Coronary artery (tissue), 2 donors: Measurements from ENCODE around the gene PACSIN2.

ENCODE experiments used
- DNase-seq: peaks from one replicate; pipeline ENCODE4 v3.0.0-alpha.2; 2017; ENCODE audit warnings: low spot score
- H3K27ac ChIP-seq, 2 donors: fragments of 200-600 bp; sonication (generic); one replicate each; pipeline ENCODE4 v1.5.1; 2016 to 2019
- H3K4me3 ChIP-seq: fragments of 200-600 bp; sonication (generic); 2 replicates; pipeline ENCODE4 v1.5.1; 2016; ENCODE audit warnings: mild to moderate bottlenecking, moderate library complexity
- CTCF ChIP-seq: fragments of 200-600 bp; sonication (generic); IDR thresholded peaks from one replicate; pipeline ENCODE4 v1.5.1; 2019; ENCODE audit warnings: antibody characterized with exemption

Gene PACSIN2

GRCh38 chr22:42970029-42970428, 44.9 kb downstream of the PACSIN2 start:
- DNase-seq = no peak
- no peak for TF ChIP-seq CTCF
- no peak overlapping the region for H3K4me3 ChIP-seq
- peak overlapping the region in 1 of 2 donors; percentile 7 for H3K27ac ChIP-seq

DNA sequence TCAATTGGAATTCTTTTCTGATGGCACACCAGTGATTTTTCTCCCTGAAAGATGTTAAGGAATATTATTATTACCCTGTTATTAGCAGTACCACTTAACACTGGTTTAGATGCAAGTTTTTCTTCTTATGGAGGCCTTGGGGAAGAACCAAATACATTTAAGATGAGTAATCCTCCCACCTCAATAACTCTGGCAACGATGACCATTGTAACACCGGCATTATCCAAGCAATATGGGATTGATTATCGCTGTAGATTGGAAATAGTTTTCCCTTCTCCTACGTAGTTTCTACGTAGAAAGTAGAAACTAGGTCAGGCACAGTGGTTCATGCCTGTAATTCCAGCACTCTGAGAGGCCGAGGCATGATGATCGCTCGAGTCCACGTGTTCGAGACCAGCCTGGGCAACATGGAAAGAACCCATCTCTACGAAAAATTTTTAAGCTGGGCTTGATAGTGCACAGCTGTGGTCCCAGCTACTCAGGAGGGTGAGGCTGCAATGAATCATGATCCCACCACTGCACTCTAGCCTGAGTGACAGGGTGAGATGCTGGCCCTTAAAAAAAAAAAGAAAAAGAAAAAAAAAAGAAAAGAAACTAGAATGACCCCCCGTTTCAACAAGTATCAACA, 45.5 kb downstream of the PACSIN2 start:
- no peak for TF ChIP-seq CTCF
- Histone ChIP-seq H3K4me3 (no peak overlapping the region), H3K27ac (no peak overlapping the region)
- DNase-seq = no peak

DNA sequence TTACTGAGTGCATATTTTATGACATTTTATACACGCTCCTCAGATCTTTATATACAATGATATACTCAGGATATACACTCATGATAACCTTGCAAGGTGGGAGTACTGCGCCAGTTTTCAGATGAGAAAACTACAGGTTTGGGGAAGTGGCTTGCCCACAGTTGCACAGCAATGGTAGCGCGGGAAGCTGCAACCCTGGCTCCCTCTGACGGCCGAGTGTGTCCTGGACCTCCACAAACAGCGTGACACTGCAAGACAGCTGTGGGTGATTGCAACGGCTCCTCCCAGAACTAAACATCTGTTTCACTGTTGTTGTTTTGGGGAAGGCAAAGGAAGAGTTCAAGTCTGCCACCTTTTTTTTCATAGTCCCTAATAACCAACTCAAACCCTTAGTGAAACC, 47.0 kb downstream of the PACSIN2 start:
- TF ChIP-seq CTCF = no peak
- no peak for DNase-seq
- no peak overlapping the region for H3K27ac ChIP-seq
- H3K4me3 ChIP-seq = no peak overlapping the region

DNA sequence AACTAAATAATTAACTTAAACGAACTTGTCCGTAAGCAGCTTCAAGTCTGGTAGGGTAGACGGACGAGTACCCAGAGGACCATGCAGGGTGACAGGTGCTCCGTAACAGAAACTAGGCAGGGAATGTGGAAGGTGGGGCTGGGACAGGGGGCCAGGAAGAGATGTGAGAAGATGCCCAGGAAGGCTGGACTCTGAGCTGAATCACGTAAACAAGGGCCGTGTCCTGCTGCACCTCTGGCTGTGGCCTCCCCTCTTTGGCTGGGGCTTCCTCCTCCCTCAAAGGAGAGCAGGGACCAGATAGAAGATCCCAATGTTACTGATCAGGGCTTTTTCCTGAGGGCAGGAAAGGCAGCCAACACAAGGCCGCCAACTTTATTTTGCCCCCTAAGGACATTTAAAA, 47.9 kb downstream of the PACSIN2 start:
- H3K27ac ChIP-seq = no peak overlapping the region
- DNase-seq = no peak
- TF ChIP-seq CTCF = no peak
- no peak overlapping the region for H3K4me3 ChIP-seq

GRCh38 chr22:42966497-42966896, 48.5 kb downstream of the PACSIN2 start:
- Histone ChIP-seq H3K27ac (no peak overlapping the region), H3K4me3 (no peak overlapping the region)
- no peak for TF ChIP-seq CTCF
- DNase-seq = no peak

DNA sequence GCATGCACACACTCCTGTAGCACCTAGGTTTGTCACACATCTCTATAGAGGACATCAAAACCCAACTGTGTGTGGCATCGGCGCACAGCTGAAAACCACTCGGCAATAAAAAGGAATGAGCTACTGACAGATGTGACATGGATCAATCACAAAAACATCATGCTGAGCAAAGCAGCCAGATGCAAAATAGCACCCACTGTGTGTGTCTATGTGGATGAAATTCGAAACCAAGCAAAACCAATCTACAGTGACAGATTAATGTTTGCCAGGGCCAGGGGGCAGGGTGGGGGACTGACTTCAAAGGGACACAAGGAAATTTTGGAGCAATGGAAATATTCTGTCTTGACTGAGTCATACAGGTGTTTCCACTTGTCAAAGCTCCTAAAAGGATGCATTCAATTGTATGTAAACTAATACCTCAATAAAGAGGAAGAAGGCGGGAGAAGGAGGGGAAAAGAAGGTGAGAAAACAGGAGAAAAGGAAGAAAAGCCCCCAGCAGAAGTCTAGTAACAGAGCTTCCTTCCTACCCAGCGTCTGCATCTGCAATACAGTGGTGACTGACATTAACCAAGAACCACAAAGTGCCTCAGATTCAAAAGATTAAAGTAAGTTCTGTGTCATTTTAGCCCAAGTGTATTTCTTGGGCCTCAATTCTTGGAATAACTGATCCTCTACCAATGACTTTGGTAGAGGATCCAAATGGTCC, 49.8 kb downstream of the PACSIN2 start:
- H3K27ac ChIP-seq = peak overlapping the region in 1 of 2 donors; percentile 4
- DNase-seq = no peak
- no peak for TF ChIP-seq CTCF

DNA sequence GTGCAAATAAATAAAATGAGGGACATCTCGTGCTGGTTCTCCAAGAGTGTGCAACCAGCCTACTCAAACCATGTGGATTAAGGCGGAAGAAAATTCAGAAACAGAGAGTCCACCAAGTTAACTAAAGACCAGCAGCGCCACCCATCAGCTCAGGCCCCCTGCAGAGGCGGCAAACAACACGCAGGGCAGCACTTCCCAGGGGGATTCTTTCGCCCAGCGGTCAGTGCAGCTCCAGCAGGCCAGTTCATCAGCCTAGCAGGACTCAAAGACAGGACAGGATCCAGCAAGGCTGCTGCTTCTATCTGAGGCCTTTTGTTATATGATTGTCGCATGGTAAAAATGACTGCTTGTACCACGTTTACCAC, 51.7 kb downstream of the PACSIN2 start:
- DNase-seq = no peak
- no peak for TF ChIP-seq CTCF
- H3K4me3 ChIP-seq = no peak overlapping the region
- H3K27ac ChIP-seq = peak overlapping the region; percentile 2 to 73

More for the DNA sequence above, 49.8 kb downstream of the PACSIN2 start:
- H3K4me3 ChIP-seq = no peak overlapping the region
